Measurements from ENCODE around the gene WNT1. TPM values are rescaled to one million over a fixed set of nuclear protein-coding genes. Genes with fewer than 3 reads are reported as not detected.

Gene WNT1
- total RNA-seq, 4 donors from 2014 or later = not detected

DNA sequence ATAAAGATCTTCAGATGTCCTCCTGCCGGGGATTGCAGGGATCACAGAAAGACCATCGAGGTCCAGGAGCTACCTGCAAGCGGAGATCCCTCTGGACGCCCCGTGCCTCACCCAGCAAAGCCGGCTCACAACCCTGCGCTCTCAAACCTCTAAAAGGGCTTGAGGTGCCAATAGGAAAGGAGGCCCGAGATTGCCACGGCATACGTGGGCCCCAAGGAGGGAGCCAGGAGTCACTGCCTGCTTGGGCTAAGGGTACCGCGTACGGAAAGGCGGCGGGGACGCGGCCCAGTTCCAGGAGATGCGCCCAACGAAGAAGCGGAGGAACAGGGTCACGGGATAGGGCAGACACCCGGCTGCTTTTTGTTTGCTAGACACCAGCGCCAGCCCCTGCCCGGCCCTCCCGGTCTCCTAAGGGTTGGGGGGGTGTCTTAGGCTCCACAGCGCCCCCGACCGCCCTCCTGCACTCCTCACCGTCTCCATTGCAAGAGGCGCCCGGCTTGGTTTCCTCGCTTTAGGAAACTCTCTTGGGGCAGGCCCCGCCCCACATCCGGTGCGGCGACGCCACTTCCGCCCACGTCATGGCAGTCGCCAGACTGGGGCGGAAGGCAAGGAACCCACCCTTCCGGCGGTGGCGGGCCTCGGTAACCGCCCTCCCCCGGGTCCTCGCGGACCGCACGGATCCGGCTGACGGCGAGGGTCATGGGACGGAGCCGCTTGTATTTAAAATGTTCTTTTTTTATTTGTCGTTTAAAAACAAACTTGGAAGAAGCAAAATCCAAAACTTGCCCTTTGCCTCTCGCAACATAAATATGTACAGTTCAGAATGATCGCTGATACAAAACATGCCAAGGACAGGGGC, 40.4 kb downstream of the WNT1 start, which contains the start of gene PRKAG1:
PRKAG1 (minus strand) TSS at position 516 of the 859 bp plus-strand sequence; CDS start at position 480, 36 bp downstream.
- Histone ChIP-seq H3K27me3 (no peaks in the 10 kb centered on the region), H3K9me3 (no peaks in the 10 kb centered on the region), H3K4me1 (peaks cover 33% of the 10 kb centered on the region), H3K27ac (peak within 1 kb of the TSS; percentile 92), H3K36me3 (peaks cover 30% of the 10 kb centered on the region), H3K4me3 (peak within 1 kb of the TSS; percentile 89)
- peak; percentile 98 for DNase-seq (ENCODE audit: low spot score in 2 of 2)
- WGBS = under 1% methylated on average over 29 of the region's 59 CpGs
- TF ChIP-seq EP300 (IDR thresholded peaks at IDR 0.05) (peak; percentile 13), POLR2AphosphoS5 (IDR thresholded peaks at IDR 0.05) (peak; percentile 80 to 88 (median 88)), POLR2A (IDR thresholded peaks at IDR 0.05) (peak; percentile 58 to 90)
- TF ChIP-seq, protein P1, sequence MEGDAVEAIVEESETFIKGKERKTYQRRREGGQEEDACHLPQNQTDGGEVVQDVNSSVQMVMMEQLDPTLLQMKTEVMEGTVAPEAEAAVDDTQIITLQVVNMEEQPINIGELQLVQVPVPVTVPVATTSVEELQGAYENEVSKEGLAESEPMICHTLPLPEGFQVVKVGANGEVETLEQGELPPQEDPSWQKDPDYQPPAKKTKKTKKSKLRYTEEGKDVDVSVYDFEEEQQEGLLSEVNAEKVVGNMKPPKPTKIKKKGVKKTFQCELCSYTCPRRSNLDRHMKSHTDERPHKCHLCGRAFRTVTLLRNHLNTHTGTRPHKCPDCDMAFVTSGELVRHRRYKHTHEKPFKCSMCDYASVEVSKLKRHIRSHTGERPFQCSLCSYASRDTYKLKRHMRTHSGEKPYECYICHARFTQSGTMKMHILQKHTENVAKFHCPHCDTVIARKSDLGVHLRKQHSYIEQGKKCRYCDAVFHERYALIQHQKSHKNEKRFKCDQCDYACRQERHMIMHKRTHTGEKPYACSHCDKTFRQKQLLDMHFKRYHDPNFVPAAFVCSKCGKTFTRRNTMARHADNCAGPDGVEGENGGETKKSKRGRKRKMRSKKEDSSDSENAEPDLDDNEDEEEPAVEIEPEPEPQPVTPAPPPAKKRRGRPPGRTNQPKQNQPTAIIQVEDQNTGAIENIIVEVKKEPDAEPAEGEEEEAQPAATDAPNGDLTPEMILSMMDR (IDR thresholded peaks at IDR 0.05) = peak in 1 of 2 donors; percentile 58

DNA sequence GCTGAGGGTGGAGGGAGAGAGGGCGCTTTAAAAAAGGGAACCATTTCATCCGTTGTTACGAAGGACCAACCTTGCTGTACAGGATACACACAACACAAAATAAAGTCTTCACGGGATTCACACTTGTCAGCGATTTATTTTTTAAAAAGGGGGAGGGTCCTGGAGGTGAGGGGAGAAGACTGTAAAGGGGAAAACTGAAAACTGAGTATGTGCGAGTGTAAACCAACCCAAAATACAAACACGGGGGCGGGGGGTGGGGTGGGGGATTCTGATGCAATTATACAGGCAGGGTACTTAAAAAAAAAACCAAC, 41.0 kb downstream of the WNT1 start:
- 5% methylated on average over 8 of the region's 8 CpGs for WGBS

DNA sequence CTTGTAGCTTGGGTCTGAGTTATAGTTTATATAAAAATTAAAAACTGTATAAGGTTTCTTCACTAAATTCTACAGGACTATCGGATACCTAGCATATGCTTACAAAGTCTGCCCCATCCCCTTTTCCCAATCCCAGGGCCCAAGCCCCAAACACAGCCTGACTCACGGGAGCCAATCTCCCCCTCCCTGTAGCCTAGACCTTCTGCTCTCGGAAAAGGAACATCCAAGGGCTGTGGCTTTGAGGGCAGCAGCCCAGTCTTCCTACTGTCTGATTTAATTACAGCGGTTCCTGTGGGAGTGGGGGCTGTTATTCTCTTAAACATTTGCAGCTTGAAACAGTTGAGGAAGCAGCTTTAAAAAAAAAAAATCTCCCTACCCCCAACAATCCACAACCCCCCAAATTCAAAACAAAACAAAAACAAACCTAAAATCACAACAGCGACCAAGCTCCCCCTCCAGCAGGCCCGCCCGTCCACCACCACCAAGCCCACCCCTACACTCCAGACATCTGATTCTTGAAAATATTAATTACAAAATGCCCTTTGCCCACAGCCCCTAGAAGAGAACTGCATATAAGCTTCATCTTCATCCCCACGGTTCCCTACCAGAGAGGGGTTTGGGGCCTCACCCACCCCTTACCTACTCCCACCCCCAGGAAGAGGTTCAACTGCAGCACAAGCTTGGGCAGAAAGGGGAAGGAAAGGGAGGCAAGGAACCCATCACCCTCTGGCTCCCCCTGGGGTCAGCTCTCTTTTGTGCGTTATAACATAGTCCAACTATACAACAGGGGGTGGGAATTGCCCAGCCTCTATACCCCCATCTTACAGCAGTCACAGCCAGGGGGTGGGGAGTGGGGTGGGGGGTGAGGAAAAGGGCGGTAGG, 41.6 kb downstream of the WNT1 start:
- DNase-seq (ENCODE audit: low spot score in 2 of 2) = peak in 1 of 2 donors; percentile 67
- no peaks in the 10 kb centered on the region for H3K27me3 ChIP-seq
- 59% methylated on average over 9 of the region's 10 CpGs for WGBS

More for the DNA sequence above, 41.0 kb downstream of the WNT1 start:
- H3K9me3 ChIP-seq = no peaks in the 10 kb centered on the region
- H3K4me3 ChIP-seq = peak overlapping the region; percentile 89
- no peaks in the 10 kb centered on the region for H3K27me3 ChIP-seq
- no peak for DNase-seq (ENCODE audit: low spot score in 2 of 2)
- peaks cover 36% of the 10 kb centered on the region for H3K36me3 ChIP-seq
- peaks cover 33% of the 10 kb centered on the region for H3K4me1 ChIP-seq
- TF ChIP-seq POLR2AphosphoS5 (IDR thresholded peaks at IDR 0.05) = no peak
- TF ChIP-seq, protein P1 (IDR thresholded peaks at IDR 0.05) = no peak
- no peak for TF ChIP-seq POLR2A (IDR thresholded peaks at IDR 0.05)
- no peak for TF ChIP-seq EP300 (IDR thresholded peaks at IDR 0.05)
- peak overlapping the region; percentile 92 for H3K27ac ChIP-seq

DNA sequence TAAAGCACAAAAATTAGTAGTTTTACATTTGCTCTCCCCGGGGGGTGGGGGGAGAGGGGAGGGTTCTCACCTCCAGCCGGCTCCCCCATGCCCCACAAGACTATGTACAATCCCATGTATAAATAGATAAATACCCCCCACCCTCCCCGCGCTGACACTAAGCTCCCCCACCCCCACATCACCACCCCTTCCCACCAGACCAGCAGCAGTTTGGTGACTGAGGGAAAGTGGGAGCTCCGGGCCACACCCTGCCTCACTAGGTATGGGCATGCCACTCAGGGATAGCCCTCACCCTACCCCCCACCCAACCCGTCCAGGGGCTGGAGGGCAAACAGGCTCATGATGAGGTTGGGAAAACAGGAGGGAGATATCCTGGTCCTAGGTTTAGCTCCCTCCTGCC, 42.3 kb downstream of the WNT1 start:
- Histone ChIP-seq H3K4me1 (peaks cover 31% of the 10 kb centered on the region), H3K36me3 (peaks cover 50% of the 10 kb centered on the region), H3K27me3 (no peaks in the 10 kb centered on the region), H3K4me3 (no peak overlapping the region), H3K9me3 (no peaks in the 10 kb centered on the region), H3K27ac (no peak overlapping the region)
- TF ChIP-seq POLR2A (IDR thresholded peaks at IDR 0.05) (no peak), EP300 (IDR thresholded peaks at IDR 0.05) (no peak), POLR2AphosphoS5 (IDR thresholded peaks at IDR 0.05) (no peak)
- TF ChIP-seq, protein P1 (IDR thresholded peaks at IDR 0.05) = no peak
- 85% methylated on average over 6 of the region's 6 CpGs for WGBS
- DNase-seq (ENCODE audit: low spot score in 2 of 2) = peak in 1 of 2 donors; percentile 62

More for the DNA sequence above, 41.6 kb downstream of the WNT1 start:
- Histone ChIP-seq H3K27ac (peak overlapping the region; percentile 92), H3K9me3 (no peaks in the 10 kb centered on the region), H3K4me1 (peaks cover 33% of the 10 kb centered on the region), H3K36me3 (peaks cover 42% of the 10 kb centered on the region), H3K4me3 (peak overlapping the region; percentile 89)
- TF ChIP-seq EP300 (IDR thresholded peaks at IDR 0.05) = no peak
- TF ChIP-seq, protein P1 (IDR thresholded peaks at IDR 0.05) = no peak
- no peak for TF ChIP-seq POLR2AphosphoS5 (IDR thresholded peaks at IDR 0.05)
- no peak for TF ChIP-seq POLR2A (IDR thresholded peaks at IDR 0.05)
